ENCODE data around the gene UCHL3. TPM values are rescaled to one million over a fixed set of nuclear protein-coding genes. Genes with fewer than 3 reads are reported as not detected.

Gene UCHL3
- total and polyA plus RNA-seq, 10 of the 15 experiments (the other 5 are each of a cell fraction or from before 2014, with no cell fraction given) = 52.5 to 179 (median 104) TPM

DNA sequence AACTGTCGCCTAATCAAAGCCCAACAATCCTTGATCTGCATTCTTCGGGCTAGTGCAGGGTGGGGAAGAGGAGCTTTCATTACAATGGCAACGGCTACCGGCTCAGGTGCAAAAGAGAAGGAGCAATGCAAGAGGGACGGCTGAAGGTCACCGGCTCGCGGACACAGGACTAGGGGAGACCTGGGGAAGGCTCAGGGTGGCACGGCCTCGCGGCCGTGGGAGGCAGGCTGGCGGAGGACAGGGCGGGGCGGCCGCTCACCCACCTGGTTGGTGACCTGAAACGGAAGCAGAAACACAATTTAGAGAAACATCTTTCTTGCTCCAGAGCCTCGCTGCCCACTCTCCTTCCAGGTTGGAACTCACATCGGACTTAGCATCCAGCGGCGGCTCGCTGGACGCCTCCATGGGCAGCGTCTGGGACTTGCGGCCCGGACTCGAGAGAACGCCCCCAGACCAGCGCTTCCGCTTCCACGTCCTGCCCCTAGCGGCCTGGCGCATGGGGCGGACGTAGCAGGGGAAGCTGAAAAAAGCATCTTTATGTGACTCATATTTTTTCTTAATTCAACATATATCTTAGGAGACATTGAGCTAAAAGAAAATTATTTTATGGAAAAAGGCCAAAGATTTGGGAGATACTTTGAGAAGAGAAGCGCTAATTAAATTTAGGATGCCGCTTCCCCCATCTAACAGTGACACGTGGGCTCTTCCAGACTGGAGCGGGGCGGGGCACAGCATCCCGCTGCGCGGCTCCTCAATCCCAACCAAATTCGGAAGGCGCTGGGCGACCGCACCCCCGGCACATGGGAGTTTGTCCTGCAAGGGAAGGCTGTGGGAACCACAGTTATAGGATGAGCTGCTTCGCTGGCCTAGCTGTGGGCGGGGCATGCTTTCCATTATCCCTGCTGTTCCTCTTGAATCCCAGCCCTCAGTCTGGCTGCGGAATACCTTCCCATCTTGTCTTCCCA lies 11.9 kb upstream of the UCHL3 start, which contains the start of gene COMMD6 (continued):
- TF ChIP-seq, protein P1, sequence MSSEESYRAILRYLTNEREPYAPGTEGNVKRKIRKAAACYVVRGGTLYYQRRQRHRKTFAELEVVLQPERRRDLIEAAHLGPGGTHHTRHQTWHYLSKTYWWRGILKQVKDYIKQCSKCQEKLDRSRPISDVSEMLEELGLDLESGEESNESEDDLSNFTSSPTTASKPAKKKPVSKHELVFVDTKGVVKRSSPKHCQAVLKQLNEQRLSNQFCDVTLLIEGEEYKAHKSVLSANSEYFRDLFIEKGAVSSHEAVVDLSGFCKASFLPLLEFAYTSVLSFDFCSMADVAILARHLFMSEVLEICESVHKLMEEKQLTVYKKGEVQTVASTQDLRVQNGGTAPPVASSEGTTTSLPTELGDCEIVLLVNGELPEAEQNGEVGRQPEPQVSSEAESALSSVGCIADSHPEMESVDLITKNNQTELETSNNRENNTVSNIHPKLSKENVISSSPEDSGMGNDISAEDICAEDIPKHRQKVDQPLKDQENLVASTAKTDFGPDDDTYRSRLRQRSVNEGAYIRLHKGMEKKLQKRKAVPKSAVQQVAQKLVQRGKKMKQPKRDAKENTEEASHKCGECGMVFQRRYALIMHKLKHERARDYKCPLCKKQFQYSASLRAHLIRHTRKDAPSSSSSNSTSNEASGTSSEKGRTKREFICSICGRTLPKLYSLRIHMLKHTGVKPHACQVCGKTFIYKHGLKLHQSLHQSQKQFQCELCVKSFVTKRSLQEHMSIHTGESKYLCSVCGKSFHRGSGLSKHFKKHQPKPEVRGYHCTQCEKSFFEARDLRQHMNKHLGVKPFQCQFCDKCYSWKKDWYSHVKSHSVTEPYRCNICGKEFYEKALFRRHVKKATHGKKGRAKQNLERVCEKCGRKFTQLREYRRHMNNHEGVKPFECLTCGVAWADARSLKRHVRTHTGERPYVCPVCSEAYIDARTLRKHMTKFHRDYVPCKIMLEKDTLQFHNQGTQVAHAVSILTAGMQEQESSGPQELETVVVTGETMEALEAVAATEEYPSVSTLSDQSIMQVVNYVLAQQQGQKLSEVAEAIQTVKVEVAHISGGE (CRISPR knock-in tag; IDR thresholded peaks at IDR 0.05) = no peak
- TF ChIP-seq ZNF274 (IDR thresholded peaks at IDR 0.05; ENCODE audit: insufficient read depth, insufficient read length) (no peak), EP300 (IDR thresholded peaks at IDR 0.05; ENCODE audit: borderline replicate concordance in 1 of 2, control insufficient read depth in 1 of 2, low read depth in 2 of 2, low read length in 2 of 2) (no peak), SMC3 (IDR thresholded peaks at IDR 0.05; ENCODE audit: borderline replicate concordance, low read length) (no peak), EED (IDR thresholded peaks at IDR 0.05; ENCODE audit: low read depth) (peak; percentile 79), MYC (IDR thresholded peaks at IDR 0.05; ENCODE audit: insufficient read depth, insufficient read length, insufficient replicate concordance, low read length, severe bottlenecking) (no peak), SUZ12 (IDR thresholded peaks at IDR 0.05; ENCODE audit: unreplicated experiment) (no peak), SREBF1 (IDR thresholded peaks at IDR 0.05; ENCODE audit: low read length) (peak; percentile 98), ZNF24 (IDR thresholded peaks at IDR 0.05) (no peak), ATF7 (IDR thresholded peaks at IDR 0.05; ENCODE audit: low read depth) (peak; percentile 100), MEF2A (IDR thresholded peaks at IDR 0.05; ENCODE audit: insufficient read depth, low read depth, low read length) (no peak), NFIC (IDR thresholded peaks at IDR 0.05; ENCODE audit: low read depth, low read length) (no peak; the same call in 1 of the 2 replicates), STAT3 (IDR thresholded peaks at IDR 0.05; ENCODE audit: low read depth, low read length) (no peak), ZZZ3 (IDR thresholded peaks at IDR 0.05; ENCODE audit: control insufficient read depth, insufficient read length, low read depth) (no peak), POLR2A (IDR thresholded peaks at IDR 0.05; ENCODE audit: low read depth, low read length) (peak; percentile 97), CHD4 (IDR thresholded peaks at IDR 0.05) (no peak), TAF1 (IDR thresholded peaks at IDR 0.05; ENCODE audit: borderline replicate concordance, low read depth, low read length) (peak; percentile 79; the same call in 1 of the 2 replicates), ZBED1 (IDR thresholded peaks at IDR 0.05; ENCODE audit: borderline replicate concordance) (peak; percentile 47; the same call in 1 of the 2 replicates), HDAC2 (IDR thresholded peaks at IDR 0.05) (no peak), FOXK2 (IDR thresholded peaks at IDR 0.05) (peak; percentile 99), FOXM1 (IDR thresholded peaks at IDR 0.05; ENCODE audit: low read depth, low read length) (no peak; the same call in 1 of the 2 replicates), ASH2L (IDR thresholded peaks at IDR 0.05; ENCODE audit: borderline replicate concordance, low read depth) (no peak), RUNX3 (IDR thresholded peaks at IDR 0.05; ENCODE audit: low read length) (peak; percentile 18; the same call in 1 of the 2 replicates)
- TF ChIP-seq, protein P2, sequence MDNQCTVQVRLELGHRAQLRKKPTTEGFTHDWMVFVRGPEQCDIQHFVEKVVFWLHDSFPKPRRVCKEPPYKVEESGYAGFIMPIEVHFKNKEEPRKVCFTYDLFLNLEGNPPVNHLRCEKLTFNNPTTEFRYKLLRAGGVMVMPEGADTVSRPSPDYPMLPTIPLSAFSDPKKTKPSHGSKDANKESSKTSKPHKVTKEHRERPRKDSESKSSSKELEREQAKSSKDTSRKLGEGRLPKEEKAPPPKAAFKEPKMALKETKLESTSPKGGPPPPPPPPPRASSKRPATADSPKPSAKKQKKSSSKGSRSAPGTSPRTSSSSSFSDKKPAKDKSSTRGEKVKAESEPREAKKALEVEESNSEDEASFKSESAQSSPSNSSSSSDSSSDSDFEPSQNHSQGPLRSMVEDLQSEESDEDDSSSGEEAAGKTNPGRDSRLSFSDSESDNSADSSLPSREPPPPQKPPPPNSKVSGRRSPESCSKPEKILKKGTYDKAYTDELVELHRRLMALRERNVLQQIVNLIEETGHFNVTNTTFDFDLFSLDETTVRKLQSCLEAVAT (IDR thresholded peaks at IDR 0.05) = peak; percentile 70
- TF ChIP-seq, protein P3, sequence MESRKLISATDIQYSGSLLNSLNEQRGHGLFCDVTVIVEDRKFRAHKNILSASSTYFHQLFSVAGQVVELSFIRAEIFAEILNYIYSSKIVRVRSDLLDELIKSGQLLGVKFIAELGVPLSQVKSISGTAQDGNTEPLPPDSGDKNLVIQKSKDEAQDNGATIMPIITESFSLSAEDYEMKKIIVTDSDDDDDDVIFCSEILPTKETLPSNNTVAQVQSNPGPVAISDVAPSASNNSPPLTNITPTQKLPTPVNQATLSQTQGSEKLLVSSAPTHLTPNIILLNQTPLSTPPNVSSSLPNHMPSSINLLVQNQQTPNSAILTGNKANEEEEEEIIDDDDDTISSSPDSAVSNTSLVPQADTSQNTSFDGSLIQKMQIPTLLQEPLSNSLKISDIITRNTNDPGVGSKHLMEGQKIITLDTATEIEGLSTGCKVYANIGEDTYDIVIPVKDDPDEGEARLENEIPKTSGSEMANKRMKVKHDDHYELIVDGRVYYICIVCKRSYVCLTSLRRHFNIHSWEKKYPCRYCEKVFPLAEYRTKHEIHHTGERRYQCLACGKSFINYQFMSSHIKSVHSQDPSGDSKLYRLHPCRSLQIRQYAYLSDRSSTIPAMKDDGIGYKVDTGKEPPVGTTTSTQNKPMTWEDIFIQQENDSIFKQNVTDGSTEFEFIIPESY (IDR thresholded peaks at IDR 0.05) = no peak
